ENCODE results near the gene ATL1.

GRCh38 chr14:50544911-50545310, 15.0 kb upstream of the ATL1 start:
- TF ChIP-seq POLR2AphosphoS5 (IDR thresholded peaks at IDR 0.05; ENCODE audit: low read depth) (no peak), CTCF (conservative IDR thresholded peaks at IDR 0.05; ENCODE audit: low read depth in 2 of 2) (no peak), EZH2 (IDR thresholded peaks at IDR 0.05; ENCODE audit: low read depth, unreplicated experiment) (no peak), ZNF331 (CRISPR knock-in tag; IDR thresholded peaks at IDR 0.05; ENCODE audit: low read depth) (no peak), EZH2phosphoT487 (IDR thresholded peaks at IDR 0.05; ENCODE audit: unreplicated experiment) (no peak), STAT1 (IDR thresholded peaks at IDR 0.05; ENCODE audit: unreplicated experiment) (no peak), ETS1 (IDR thresholded peaks at IDR 0.05) (no peak)
- TF ChIP-seq, protein P1, sequence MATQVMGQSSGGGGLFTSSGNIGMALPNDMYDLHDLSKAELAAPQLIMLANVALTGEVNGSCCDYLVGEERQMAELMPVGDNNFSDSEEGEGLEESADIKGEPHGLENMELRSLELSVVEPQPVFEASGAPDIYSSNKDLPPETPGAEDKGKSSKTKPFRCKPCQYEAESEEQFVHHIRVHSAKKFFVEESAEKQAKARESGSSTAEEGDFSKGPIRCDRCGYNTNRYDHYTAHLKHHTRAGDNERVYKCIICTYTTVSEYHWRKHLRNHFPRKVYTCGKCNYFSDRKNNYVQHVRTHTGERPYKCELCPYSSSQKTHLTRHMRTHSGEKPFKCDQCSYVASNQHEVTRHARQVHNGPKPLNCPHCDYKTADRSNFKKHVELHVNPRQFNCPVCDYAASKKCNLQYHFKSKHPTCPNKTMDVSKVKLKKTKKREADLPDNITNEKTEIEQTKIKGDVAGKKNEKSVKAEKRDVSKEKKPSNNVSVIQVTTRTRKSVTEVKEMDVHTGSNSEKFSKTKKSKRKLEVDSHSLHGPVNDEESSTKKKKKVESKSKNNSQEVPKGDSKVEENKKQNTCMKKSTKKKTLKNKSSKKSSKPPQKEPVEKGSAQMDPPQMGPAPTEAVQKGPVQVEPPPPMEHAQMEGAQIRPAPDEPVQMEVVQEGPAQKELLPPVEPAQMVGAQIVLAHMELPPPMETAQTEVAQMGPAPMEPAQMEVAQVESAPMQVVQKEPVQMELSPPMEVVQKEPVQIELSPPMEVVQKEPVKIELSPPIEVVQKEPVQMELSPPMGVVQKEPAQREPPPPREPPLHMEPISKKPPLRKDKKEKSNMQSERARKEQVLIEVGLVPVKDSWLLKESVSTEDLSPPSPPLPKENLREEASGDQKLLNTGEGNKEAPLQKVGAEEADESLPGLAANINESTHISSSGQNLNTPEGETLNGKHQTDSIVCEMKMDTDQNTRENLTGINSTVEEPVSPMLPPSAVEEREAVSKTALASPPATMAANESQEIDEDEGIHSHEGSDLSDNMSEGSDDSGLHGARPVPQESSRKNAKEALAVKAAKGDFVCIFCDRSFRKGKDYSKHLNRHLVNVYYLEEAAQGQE (IDR thresholded peaks at IDR 0.05; ENCODE audit: unreplicated experiment), result no peak

Measured in GM23338 (cell line).